Measurements from ENCODE around the gene PRM1.

Gene PRM1

GRCh38 chr16:11250091-11250785 is 30.9 kb downstream of the PRM1 start:
- peak overlapping the region; percentile 45 for H3K27ac Mint-ChIP-seq
- peak overlapping the region; percentile 8 for H3K4me3 Mint-ChIP-seq
- peaks cover 41% of the 10 kb centered on the region for H3K36me3 Mint-ChIP-seq (ENCODE audit: low read depth)
- H3K9me3 Mint-ChIP-seq = no peaks in the 10 kb centered on the region
- no peaks in the 10 kb centered on the region for H3K27me3 Mint-ChIP-seq
- peaks cover 70% of the 10 kb centered on the region for H3K4me1 Mint-ChIP-seq (ENCODE audit: low read depth)

DNA sequence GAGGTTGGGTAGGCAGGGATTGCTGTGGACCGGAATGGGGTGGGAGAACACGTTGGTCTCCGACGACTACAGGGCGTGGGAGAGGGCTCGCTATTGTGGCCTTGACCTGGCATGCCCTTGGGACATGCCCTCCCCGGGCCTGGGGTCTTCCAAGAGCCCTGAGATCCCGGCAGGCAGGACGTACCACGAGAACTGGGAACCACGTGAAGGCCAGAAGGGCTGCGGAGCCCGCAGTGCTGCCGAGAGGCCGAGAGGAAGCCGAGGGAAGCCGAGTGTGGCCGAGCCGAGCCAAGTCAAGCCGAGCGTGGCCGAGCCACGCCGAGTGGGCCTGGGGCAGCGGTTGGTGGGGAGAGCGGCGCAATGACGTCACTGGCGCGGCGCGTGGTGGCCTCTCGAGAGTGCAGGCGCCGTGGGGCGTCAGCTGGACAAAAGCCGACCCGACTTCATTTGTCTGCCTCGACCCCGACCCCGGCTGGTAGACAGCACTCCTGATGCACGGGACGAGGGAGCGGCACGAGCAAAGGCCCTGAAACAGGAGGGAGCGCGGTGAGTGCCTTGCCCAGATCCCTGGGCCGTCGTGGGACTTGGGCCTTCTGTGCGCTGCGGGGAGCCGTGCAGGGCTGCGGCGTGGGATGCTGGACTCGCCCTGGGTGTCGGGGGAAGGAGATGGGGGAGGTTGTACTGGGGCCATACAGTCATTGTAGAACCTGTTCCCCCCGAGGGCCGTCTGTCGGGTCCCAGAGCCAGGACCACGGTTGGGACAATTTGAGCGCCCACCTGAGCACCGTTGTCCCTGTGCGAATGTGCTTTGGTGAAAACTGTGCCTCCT is 31.7 kb downstream of the PRM1 start:
- H3K4me1 Mint-ChIP-seq (ENCODE audit: low read depth) = peaks cover 73% of the 10 kb centered on the region
- H3K4me3 Mint-ChIP-seq = no peak overlapping the region
- no peaks in the 10 kb centered on the region for H3K27me3 Mint-ChIP-seq
- peaks cover 39% of the 10 kb centered on the region for H3K36me3 Mint-ChIP-seq (ENCODE audit: low read depth)
- peak overlapping the region; percentile 1 for H3K27ac Mint-ChIP-seq
- no peaks in the 10 kb centered on the region for H3K9me3 Mint-ChIP-seq

DNA sequence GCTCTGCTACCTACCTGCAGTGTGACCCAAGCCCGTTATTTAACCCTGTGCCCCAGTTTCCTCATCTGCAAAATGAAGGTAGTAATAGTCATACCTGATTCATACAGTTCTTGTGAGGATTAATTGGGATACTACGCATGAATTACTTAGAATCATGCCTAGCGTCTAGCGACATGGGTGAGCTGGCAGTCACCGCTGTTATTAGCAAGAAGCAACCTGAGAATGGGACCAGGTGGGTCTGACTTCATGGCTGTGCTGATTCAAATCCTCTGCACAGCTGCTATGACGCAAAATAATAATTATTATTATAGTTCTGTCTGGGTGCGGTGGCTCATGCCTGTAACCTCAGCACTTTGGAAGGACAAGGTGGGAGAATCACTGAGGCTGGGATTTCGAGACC is 33.0 kb downstream of the PRM1 start:
- Mint-ChIP-seq H3K4me3 (no peak overlapping the region), H3K27ac (peak overlapping the region; percentile 28), H3K27me3 (no peaks in the 10 kb centered on the region), H3K36me3 (ENCODE audit: low read depth) (peaks cover 27% of the 10 kb centered on the region), H3K9me3 (no peaks in the 10 kb centered on the region), H3K4me1 (ENCODE audit: low read depth) (peaks cover 68% of the 10 kb centered on the region)

DNA sequence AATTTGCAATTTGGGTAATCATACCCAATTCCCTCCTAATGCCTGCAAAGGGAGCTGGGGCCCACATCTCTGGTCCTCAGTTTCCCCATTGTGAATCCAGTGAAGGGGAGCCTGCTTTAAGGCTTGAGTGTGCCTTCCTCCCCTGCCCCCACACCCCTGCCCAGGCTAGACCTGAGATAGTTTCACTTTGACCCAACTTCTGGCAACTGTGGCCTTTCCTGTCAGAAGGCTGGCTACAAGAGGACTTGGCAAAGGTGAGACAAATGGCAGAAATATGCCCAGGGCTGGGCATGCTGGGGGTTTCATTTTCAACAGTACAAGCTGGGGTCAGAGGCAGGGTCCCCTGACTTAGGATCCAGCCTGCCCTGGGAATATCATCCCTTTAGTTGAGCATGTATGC is 35.1 kb downstream of the PRM1 start:
- Mint-ChIP-seq H3K27ac (no peak overlapping the region), H3K9me3 (no peaks in the 10 kb centered on the region), H3K4me1 (ENCODE audit: low read depth) (peaks cover 49% of the 10 kb centered on the region), H3K36me3 (ENCODE audit: low read depth) (peaks cover 11% of the 10 kb centered on the region), H3K27me3 (no peaks in the 10 kb centered on the region), H3K4me3 (no peak overlapping the region)

DNA sequence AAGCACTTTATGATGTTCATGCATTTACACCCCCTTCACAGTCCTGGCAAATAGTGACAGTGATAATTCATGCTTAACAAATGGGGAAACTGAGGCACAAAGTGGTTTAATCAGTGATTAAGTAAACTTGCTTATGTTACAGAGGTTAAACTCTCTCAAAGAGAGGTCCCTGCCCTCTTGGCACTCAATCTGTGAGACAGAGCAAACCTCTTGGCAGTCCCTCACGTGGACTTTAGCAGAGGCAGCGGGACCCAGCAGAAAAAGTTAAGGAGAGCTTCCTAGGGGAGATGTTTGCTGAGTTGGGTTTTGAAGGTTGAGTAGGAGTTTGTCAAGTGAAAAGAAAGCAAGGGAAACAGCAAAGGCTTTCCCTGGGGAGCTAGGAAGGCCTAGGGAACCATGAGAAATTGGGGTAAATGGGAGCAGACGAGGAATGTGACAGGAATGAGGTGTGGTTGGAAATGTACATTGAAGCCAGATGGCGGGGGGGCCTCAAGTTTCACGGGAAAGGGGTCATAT is 35.9 kb downstream of the PRM1 start:
- peak overlapping the region; percentile 32 for H3K27ac Mint-ChIP-seq
- no peaks in the 10 kb centered on the region for H3K9me3 Mint-ChIP-seq

GRCh38 chr16:11242658-11243057 is 38.5 kb downstream of the PRM1 start:
- no peaks in the 10 kb centered on the region for H3K9me3 Mint-ChIP-seq
- H3K4me1 Mint-ChIP-seq (ENCODE audit: low read depth) = peaks cover 28% of the 10 kb centered on the region
- no peaks in the 10 kb centered on the region for H3K27me3 Mint-ChIP-seq

More for the DNA sequence above, 35.9 kb downstream of the PRM1 start:
- Mint-ChIP-seq H3K36me3 (ENCODE audit: low read depth) (peaks cover 7% of the 10 kb centered on the region), H3K27me3 (no peaks in the 10 kb centered on the region), H3K4me3 (no peak overlapping the region), H3K4me1 (ENCODE audit: low read depth) (peaks cover 44% of the 10 kb centered on the region)

GRCh38 chr16:11241480-11242204 is 39.5 kb downstream of the PRM1 start:
- Mint-ChIP-seq H3K4me1 (ENCODE audit: low read depth) (peaks cover 18% of the 10 kb centered on the region), H3K36me3 (ENCODE audit: low read depth) (no peaks in the 10 kb centered on the region), H3K9me3 (no peaks in the 10 kb centered on the region), H3K27ac (no peak overlapping the region), H3K4me3 (no peak overlapping the region), H3K27me3 (no peaks in the 10 kb centered on the region)

More at GRCh38 chr16:11242658-11243057, 38.5 kb downstream of the PRM1 start:
- Mint-ChIP-seq H3K36me3 (ENCODE audit: low read depth) (peaks cover 2% of the 10 kb centered on the region), H3K4me3 (no peak overlapping the region), H3K27ac (no peak overlapping the region)

DNA sequence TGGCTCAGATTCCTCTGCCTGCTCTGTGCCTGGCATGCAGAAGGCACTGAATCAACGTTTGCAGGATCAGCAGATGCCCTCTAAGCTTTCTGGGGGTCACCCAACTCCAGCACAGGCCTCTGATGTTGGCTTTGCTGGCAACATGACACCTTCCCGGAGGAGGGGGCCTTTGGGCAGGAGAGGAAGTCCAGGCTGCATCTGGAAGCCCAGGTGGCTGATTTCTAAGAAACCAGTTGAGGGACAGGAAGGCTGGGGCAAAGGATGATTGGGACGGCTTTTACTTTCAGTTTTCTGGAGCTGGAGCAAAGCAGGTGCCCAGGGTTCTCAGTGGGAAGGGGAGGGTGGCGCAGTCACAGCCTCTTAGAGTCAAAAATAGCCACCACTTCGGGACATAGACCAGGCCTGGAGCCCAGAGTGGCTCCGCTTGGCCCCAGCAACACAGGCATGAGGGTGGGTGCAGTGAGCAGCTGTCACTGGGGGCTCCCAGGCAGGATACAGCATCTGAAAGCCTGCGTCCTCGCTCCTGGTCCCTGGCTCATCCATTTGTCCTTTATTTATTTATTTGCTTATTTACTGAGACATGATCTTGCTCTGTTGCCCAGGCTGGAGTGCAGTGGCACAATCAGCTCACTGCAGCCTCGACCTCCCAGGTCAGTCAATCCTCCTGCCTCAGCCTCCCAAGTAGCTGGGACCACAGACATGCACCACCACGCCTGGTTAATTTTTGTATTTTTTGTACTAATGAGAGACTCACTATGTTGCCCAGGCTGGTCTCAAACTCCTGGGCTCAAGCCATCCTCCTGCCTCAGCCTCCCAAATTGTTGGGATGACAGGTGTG is 40.3 kb downstream of the PRM1 start:
- Mint-ChIP-seq H3K27me3 (no peaks in the 10 kb centered on the region), H3K4me3 (no peak overlapping the region), H3K27ac (no peak overlapping the region), H3K4me1 (ENCODE audit: low read depth) (peaks cover 10% of the 10 kb centered on the region), H3K9me3 (no peaks in the 10 kb centered on the region), H3K36me3 (ENCODE audit: low read depth) (no peaks in the 10 kb centered on the region)

- Mint-ChIP-seq H3K36me3 (ENCODE audit: low read depth) (no peaks in the 10 kb centered on the region), H3K9me3 (no peaks in the 10 kb centered on the region), H3K27me3 (no peaks in the 10 kb centered on the region), H3K4me1 (ENCODE audit: low read depth) (peaks cover 10% of the 10 kb centered on the region), H3K4me3 (no peak overlapping the region), H3K27ac (no peak overlapping the region)
These were observed 41.2 kb downstream of the PRM1 start for GRCh38 chr16:11239644-11240632.

DNA sequence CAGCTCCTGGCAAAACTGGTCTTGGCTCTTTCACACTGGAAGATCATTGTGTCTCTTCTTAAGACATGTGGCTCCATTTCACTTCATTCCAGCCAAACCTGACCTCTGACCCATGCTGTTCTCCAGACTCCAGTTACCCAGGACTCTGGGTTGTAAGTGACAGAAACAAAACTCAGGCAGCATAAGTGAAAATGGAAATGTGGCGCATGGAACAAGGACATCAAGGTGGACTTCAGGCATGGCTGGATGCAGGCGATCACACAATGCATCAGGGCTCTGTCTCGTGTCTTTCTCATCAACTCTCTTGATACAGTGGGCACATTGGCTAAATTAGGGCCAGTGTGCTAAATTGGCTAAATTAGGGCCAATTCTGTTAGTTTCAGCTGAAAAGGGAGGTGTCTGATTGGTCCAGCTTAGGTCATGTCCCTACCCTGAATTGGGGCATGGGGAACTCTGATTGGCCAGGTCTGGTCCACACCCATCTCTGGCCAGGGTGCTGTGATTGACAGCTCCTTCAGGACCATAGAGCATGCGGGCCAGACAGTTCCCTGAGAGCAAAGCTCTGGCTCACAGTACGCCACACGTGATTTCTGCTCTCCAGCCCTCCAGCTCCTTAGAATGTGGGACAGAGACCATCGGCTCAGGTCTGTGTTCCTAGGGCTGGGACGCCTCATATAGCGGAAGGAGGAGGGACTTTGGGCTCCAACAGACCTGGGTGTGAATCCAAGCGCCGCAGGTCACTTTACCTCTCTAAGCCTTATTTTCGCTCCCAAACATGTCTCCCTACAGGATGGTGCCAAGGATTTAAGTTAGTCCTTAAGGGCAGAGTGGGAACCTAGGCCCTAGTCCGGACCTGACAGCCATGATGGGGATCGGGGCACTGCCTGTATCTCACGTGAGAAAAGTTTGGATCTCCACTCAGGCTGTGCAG is 42.6 kb downstream of the PRM1 start:
- Mint-ChIP-seq H3K4me3 (no peak overlapping the region), H3K36me3 (ENCODE audit: low read depth) (no peaks in the 10 kb centered on the region), H3K4me1 (ENCODE audit: low read depth) (peaks cover 23% of the 10 kb centered on the region), H3K27ac (peak overlapping the region; percentile 49), H3K9me3 (no peaks in the 10 kb centered on the region), H3K27me3 (no peaks in the 10 kb centered on the region)

GRCh38 chr16:11236461-11237254 is 44.5 kb downstream of the PRM1 start:
- no peaks in the 10 kb centered on the region for H3K36me3 Mint-ChIP-seq (ENCODE audit: low read depth)
- no peak overlapping the region for H3K4me3 Mint-ChIP-seq
- peak overlapping the region; percentile 83 for H3K27ac Mint-ChIP-seq
- H3K27me3 Mint-ChIP-seq = no peaks in the 10 kb centered on the region
- no peaks in the 10 kb centered on the region for H3K9me3 Mint-ChIP-seq
- peaks cover 42% of the 10 kb centered on the region for H3K4me1 Mint-ChIP-seq (ENCODE audit: low read depth)

GRCh38 chr16:11235703-11235991 is 45.5 kb downstream of the PRM1 start:
- H3K27ac Mint-ChIP-seq = peak overlapping the region; percentile 93
- H3K36me3 Mint-ChIP-seq (ENCODE audit: low read depth) = no peaks in the 10 kb centered on the region
- no peaks in the 10 kb centered on the region for H3K9me3 Mint-ChIP-seq
- H3K4me3 Mint-ChIP-seq = no peak overlapping the region
- no peaks in the 10 kb centered on the region for H3K27me3 Mint-ChIP-seq
- peaks cover 52% of the 10 kb centered on the region for H3K4me1 Mint-ChIP-seq (ENCODE audit: low read depth)

Data from stimulated activated naive CD8-positive, alpha-beta T cell treated with anti-CD3 and anti-CD28 coated beads, Interleukin-15, Interleukin-2, amounts not matched to agents 100 ng/mL and 50 ng/mL, for 24 hours (primary cell).